Activated T-helper 2 cell treated with anti-CD3 and anti-CD28 coated beads, Interferon-gamma antibody, Interleukin-2, Interleukin-4, amounts not matched to agents 10 μg/mL and 5 μg/mL and 100 μg/mL, durations not matched to agents 14 hours and 24 hours and 36 hours (primary cell): ENCODE results near the gene ZNF532. TPM values are rescaled to one million over a fixed set of nuclear protein-coding genes. Genes with fewer than 3 reads are reported as not detected.

Experiments
- DNase-seq: peaks from one replicate; pipeline ENCODE4 v3.0.0; 2021; ENCODE audit warnings: low spot score
- H3K27ac Mint-ChIP-seq: one replicate; pipeline ENCODE4 v1.8.0; 2021; ENCODE audit warnings: mixed read lengths
- H3K27me3 Mint-ChIP-seq: one replicate; pipeline ENCODE4 v1.8.0; 2021; ENCODE audit warnings: low read depth, mixed read lengths
- H3K36me3 Mint-ChIP-seq: one replicate; pipeline ENCODE4 v1.8.0; 2021; ENCODE audit warnings: low read depth, mixed read lengths
- H3K4me1 Mint-ChIP-seq: one replicate; pipeline ENCODE4 v1.8.0; 2021; ENCODE audit warnings: low read depth, mixed read lengths
- H3K4me3 Mint-ChIP-seq: one replicate; pipeline ENCODE4 v1.8.0; 2021; ENCODE audit warnings: low read depth, mild to moderate bottlenecking, moderate library complexity, mixed read lengths
- H3K9me3 Mint-ChIP-seq: one replicate; pipeline ENCODE4 v1.8.0; 2021; ENCODE audit warnings: mixed read lengths
- intact Hi-C: fragments of 100-400 bp; cut with micrococcal nuclease; formaldehyde crosslinking; loops from one replicate; pipeline ENCODE4 v1.15.1; 2023
- total RNA-seq: library from RNA; stranded (reverse); gene quantifications from 2 replicates; pipeline ENCODE4 v1.2.3, GENCODE V29; 2022

The ZNF532 gene
- total RNA-seq, 1 donor from 2014 or later = 4.3 TPM

- no peak for DNase-seq
- Mint-ChIP-seq H3K4me1 (no peaks in the 10 kb centered on the region), H3K27ac (no peak overlapping the region), H3K36me3 (no peaks in the 10 kb centered on the region), H3K4me3 (no peak overlapping the region), H3K9me3 (no peaks in the 10 kb centered on the region), H3K27me3 (peaks cover 10% of the 10 kb centered on the region)
- intact Hi-C loops = no loop called here
These were observed 33.1 kb upstream of the ZNF532 start for GRCh38 chr18:58831606-58832005.

GRCh38 chr18:58838165-58838860 lies 26.4 kb upstream of the ZNF532 start:
- Mint-ChIP-seq H3K9me3 (no peaks in the 10 kb centered on the region), H3K4me3 (no peak overlapping the region), H3K27ac (no peak overlapping the region), H3K4me1 (no peaks in the 10 kb centered on the region), H3K27me3 (peaks cover 14% of the 10 kb centered on the region), H3K36me3 (no peaks in the 10 kb centered on the region)
- intact Hi-C loops = no loop called here
- DNase-seq = no peak

- no peaks in the 10 kb centered on the region for H3K36me3 Mint-ChIP-seq
- DNase-seq = no peak
- intact Hi-C loops = no loop called here
- H3K9me3 Mint-ChIP-seq = no peaks in the 10 kb centered on the region
- no peak overlapping the region for H3K4me3 Mint-ChIP-seq
- H3K4me1 Mint-ChIP-seq = no peaks in the 10 kb centered on the region
- H3K27ac Mint-ChIP-seq = no peak overlapping the region
- peaks cover 18% of the 10 kb centered on the region for H3K27me3 Mint-ChIP-seq
These were observed 25.7 kb upstream of the ZNF532 start for GRCh38 chr18:58838946-58839345.

- H3K4me1 Mint-ChIP-seq = no peaks in the 10 kb centered on the region
- H3K36me3 Mint-ChIP-seq = no peaks in the 10 kb centered on the region
- H3K27me3 Mint-ChIP-seq = peaks cover 44% of the 10 kb centered on the region
- intact Hi-C loops = no loop called here
- no peaks in the 10 kb centered on the region for H3K9me3 Mint-ChIP-seq
- DNase-seq = no peak
- no peak overlapping the region for H3K4me3 Mint-ChIP-seq
- no peak overlapping the region for H3K27ac Mint-ChIP-seq
These were observed 21.5 kb upstream of the ZNF532 start for GRCh38 chr18:58842978-58843687.

GRCh38 chr18:58843688-58844035 lies 21.0 kb upstream of the ZNF532 start:
- intact Hi-C loops = no loop called here
- no peaks in the 10 kb centered on the region for H3K9me3 Mint-ChIP-seq
- DNase-seq = no peak
- peaks cover 49% of the 10 kb centered on the region for H3K27me3 Mint-ChIP-seq
- no peaks in the 10 kb centered on the region for H3K36me3 Mint-ChIP-seq
- H3K4me1 Mint-ChIP-seq = no peaks in the 10 kb centered on the region
- H3K4me3 Mint-ChIP-seq = no peak overlapping the region
- no peak overlapping the region for H3K27ac Mint-ChIP-seq

- H3K4me1 Mint-ChIP-seq = no peaks in the 10 kb centered on the region
- no peak overlapping the region for H3K4me3 Mint-ChIP-seq
- H3K27me3 Mint-ChIP-seq = peaks cover 52% of the 10 kb centered on the region
- H3K9me3 Mint-ChIP-seq = no peaks in the 10 kb centered on the region
- no peaks in the 10 kb centered on the region for H3K36me3 Mint-ChIP-seq
- intact Hi-C loops = no loop called here
- H3K27ac Mint-ChIP-seq = no peak overlapping the region
- DNase-seq = no peak
These were observed 19.8 kb upstream of the ZNF532 start for GRCh38 chr18:58844871-58845270.

GRCh38 chr18:58845928-58846724 lies 18.6 kb upstream of the ZNF532 start:
- no peak for DNase-seq
- H3K4me1 Mint-ChIP-seq = no peaks in the 10 kb centered on the region
- no peak overlapping the region for H3K4me3 Mint-ChIP-seq
- no peak overlapping the region for H3K27ac Mint-ChIP-seq
- peaks cover 49% of the 10 kb centered on the region for H3K27me3 Mint-ChIP-seq
- no peaks in the 10 kb centered on the region for H3K9me3 Mint-ChIP-seq
- H3K36me3 Mint-ChIP-seq = no peaks in the 10 kb centered on the region
- intact Hi-C loops = no loop called here

- H3K4me3 Mint-ChIP-seq = no peak overlapping the region
- intact Hi-C loops = no loop called here
- no peak overlapping the region for H3K27ac Mint-ChIP-seq
- no peaks in the 10 kb centered on the region for H3K4me1 Mint-ChIP-seq
- DNase-seq = no peak
- peaks cover 45% of the 10 kb centered on the region for H3K27me3 Mint-ChIP-seq
- H3K9me3 Mint-ChIP-seq = no peaks in the 10 kb centered on the region
- H3K36me3 Mint-ChIP-seq = no peaks in the 10 kb centered on the region
These were observed 17.1 kb upstream of the ZNF532 start for GRCh38 chr18:58847383-58848071.

GRCh38 chr18:58848685-58849084 lies 16.0 kb upstream of the ZNF532 start:
- Mint-ChIP-seq H3K9me3 (no peaks in the 10 kb centered on the region), H3K27ac (no peak overlapping the region), H3K36me3 (no peaks in the 10 kb centered on the region), H3K27me3 (peaks cover 40% of the 10 kb centered on the region), H3K4me1 (no peaks in the 10 kb centered on the region), H3K4me3 (no peak overlapping the region)
- DNase-seq = no peak
- intact Hi-C loops = no loop called here

- Mint-ChIP-seq H3K27me3 (peaks cover 26% of the 10 kb centered on the region), H3K9me3 (no peaks in the 10 kb centered on the region), H3K4me3 (no peak overlapping the region), H3K27ac (no peak overlapping the region), H3K4me1 (no peaks in the 10 kb centered on the region), H3K36me3 (no peaks in the 10 kb centered on the region)
- intact Hi-C loops = no loop called here
- no peak for DNase-seq
These were observed 13.7 kb upstream of the ZNF532 start for GRCh38 chr18:58850786-58851469.

GRCh38 chr18:58851856-58852255 lies 12.8 kb upstream of the ZNF532 start:
- Mint-ChIP-seq H3K4me1 (no peaks in the 10 kb centered on the region), H3K27ac (no peak overlapping the region), H3K4me3 (no peak overlapping the region), H3K27me3 (peaks cover 22% of the 10 kb centered on the region), H3K36me3 (no peaks in the 10 kb centered on the region), H3K9me3 (no peaks in the 10 kb centered on the region)
- DNase-seq = no peak
- intact Hi-C loops = no loop called here

- no peak for DNase-seq
- no peaks in the 10 kb centered on the region for H3K4me1 Mint-ChIP-seq
- no peak overlapping the region for H3K4me3 Mint-ChIP-seq
- no peak overlapping the region for H3K27ac Mint-ChIP-seq
- no peaks in the 10 kb centered on the region for H3K9me3 Mint-ChIP-seq
- intact Hi-C loops = no loop called here
- no peaks in the 10 kb centered on the region for H3K36me3 Mint-ChIP-seq
- peaks cover 16% of the 10 kb centered on the region for H3K27me3 Mint-ChIP-seq
These were observed 12.0 kb upstream of the ZNF532 start for GRCh38 chr18:58852629-58853028.
